Heart left ventricle (tissue), 13 donors: ENCODE results near the gene ATP1B4.

ENCODE experiments used
- POLR2A ChIP-seq, 2 donors: fragments of 450-650 bp; IDR thresholded peaks; one replicate each; pipeline ENCODE4 v1.6.1; 2017; ENCODE audit warnings: antibody characterized with exemption in 2 of 2, mild to moderate bottlenecking in 2 of 2, moderate library complexity in 2 of 2
- TF ChIP-seq, protein P1 (sequence below), 12 donors: fragments of 200-600 bp; sonication (generic) in 4 of 12; IDR thresholded peaks; one replicate each; pipeline versions ENCODE4 v1.5.0 to v1.8.0; 2018 to 2022; ENCODE audit warnings: antibody characterized with exemption in 12 of 12, mild to moderate bottlenecking in 5 of 12
- donor health status: ischemic (EF 13 %, LVEDD 7.1; RV severe dilation, severe dysfunction).
- donor health status: DM: no; HTN: yes; CAD: no.
- donor health status: DM: no; HTN: no; CAD: no.
- donor health status: ischemic (EF 25% LVEDD 6.9; RV normal size, moderate dysfunction).
- donor health status: ischemic (EF 25% LVEDD 5.7; RV mildly dilated, moderate dysfunction).
- donor health status: ischemic (EF 35%, LVEDD 5.7; RV mildly dilated, moderate dysfunction).
- donor health status: nonischemic (EF 11% LVEDD 7.7; RV severe dilation, severe dysfunction).
- donor health status: DM: yes; HTN: yes; CAD: no.
- donor health status: PGD.
- donor health status: ischemic (EF 29% LVEDD 5.4; RV normal size, mild dysfunction).
- donor health status: nonischemic (EF 23%, LVEDD 6.1; RV moderate dilation, normal function).

DNA sequence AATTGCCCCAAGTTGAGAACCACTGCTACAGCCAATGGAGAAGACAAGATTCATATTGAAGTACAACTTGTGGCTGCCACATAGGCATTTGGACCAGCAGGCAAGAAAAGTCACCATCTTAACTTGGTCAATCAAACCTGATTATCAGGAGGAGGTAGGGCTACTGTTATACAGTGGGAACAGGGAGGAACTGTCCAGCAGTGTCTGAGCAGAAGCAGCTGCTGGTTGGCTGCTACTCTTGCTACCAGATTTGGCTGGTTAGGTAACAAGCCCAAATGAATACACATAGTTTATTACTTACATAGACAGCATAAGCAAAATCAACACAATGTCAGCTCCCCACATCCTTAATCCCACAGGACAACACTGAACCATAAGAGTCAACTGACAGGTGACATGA, 39.4 kb downstream of the ATP1B4 start:
- TF ChIP-seq, protein P1, sequence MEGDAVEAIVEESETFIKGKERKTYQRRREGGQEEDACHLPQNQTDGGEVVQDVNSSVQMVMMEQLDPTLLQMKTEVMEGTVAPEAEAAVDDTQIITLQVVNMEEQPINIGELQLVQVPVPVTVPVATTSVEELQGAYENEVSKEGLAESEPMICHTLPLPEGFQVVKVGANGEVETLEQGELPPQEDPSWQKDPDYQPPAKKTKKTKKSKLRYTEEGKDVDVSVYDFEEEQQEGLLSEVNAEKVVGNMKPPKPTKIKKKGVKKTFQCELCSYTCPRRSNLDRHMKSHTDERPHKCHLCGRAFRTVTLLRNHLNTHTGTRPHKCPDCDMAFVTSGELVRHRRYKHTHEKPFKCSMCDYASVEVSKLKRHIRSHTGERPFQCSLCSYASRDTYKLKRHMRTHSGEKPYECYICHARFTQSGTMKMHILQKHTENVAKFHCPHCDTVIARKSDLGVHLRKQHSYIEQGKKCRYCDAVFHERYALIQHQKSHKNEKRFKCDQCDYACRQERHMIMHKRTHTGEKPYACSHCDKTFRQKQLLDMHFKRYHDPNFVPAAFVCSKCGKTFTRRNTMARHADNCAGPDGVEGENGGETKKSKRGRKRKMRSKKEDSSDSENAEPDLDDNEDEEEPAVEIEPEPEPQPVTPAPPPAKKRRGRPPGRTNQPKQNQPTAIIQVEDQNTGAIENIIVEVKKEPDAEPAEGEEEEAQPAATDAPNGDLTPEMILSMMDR (IDR thresholded peaks at IDR 0.05): no peak
- no peak for TF ChIP-seq POLR2A (IDR thresholded peaks at IDR 0.05)
